ENCODE results near the gene TUBGCP2.
"Not testable (repeated sequence)": the region's sequence is repeated elsewhere in the genome, so short reads cannot be mapped to it uniquely, and the experiment has no call there.

The TUBGCP2 gene

DNA sequence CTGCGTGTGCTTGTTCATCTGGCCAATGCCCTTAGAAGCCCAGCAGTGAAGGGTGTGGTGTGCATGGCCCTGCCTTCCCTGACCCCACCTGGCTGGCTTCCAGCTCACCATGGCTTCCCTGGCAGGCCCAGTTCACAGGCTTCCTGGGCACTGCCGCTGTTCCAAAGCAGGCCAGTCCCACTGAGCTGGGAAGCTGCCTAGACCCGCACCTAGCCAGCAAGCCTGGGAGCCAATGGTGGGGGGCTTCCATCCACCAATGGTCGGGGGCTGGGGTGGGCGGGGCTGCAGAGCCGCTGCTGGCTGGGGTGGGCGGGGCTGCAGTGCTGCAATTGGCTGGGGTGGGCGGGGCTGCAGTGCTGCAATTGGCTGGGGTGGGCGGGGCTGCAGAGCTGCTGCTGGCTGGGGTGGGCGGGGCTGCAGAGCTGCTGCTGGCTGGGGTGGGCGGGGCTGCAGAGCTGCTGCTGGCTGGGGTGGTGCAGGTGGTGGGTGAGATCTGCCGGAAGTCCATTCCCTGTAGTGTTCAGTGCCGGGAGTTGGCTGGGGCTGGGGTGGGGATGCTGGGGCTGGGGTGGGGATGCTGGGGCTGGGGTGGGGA, 15.6 kb upstream of the TUBGCP2 start (continued):
- TF ChIP-seq, protein P1, sequence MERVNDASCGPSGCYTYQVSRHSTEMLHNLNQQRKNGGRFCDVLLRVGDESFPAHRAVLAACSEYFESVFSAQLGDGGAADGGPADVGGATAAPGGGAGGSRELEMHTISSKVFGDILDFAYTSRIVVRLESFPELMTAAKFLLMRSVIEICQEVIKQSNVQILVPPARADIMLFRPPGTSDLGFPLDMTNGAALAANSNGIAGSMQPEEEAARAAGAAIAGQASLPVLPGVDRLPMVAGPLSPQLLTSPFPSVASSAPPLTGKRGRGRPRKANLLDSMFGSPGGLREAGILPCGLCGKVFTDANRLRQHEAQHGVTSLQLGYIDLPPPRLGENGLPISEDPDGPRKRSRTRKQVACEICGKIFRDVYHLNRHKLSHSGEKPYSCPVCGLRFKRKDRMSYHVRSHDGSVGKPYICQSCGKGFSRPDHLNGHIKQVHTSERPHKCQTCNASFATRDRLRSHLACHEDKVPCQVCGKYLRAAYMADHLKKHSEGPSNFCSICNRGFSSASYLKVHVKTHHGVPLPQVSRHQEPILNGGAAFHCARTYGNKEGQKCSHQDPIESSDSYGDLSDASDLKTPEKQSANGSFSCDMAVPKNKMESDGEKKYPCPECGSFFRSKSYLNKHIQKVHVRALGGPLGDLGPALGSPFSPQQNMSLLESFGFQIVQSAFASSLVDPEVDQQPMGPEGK (tag by site-specific recombination; IDR thresholded peaks at IDR 0.05), result peak; percentile 67
- peak; percentile 55; the same call in 1 of the 2 replicates for TF ChIP-seq ZIC2 (tag by site-specific recombination; IDR thresholded peaks at IDR 0.05)

DNA sequence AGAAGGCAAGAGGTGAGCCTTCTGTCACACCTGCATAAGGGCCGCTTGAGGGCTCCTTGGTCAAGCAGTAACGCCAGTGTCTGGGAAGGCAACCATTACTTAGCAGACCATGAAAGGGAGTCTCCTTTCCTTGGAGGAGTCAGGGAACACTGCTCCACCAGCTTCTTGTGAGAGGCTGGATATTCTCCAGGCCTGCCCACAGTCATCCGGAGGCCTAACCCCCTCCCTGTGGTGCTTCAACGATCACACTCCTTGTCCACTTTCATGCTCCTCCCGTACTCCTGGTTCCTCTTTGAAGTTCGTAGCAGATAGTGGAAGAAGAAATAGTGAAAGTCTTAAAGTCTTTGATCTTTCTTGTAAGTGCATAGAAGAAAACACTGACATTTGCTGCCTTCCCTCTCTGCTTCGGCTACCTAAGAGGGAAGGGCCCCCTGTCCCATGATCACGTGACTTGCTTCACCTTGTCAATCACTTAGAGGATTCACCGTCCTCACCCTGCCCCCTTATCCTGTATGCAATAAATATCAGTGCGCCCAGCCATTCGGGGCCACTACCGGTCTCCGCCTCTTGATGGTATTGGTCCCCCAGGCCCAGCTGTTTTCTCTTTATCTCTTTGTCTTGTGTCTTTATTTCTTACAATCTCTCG, 13.5 kb upstream of the TUBGCP2 start:
- H3K9me3 ChIP-seq (ENCODE audit: control insufficient read depth, insufficient read depth, low read depth, low read length); H3K4me1 ChIP-seq (ENCODE audit: control insufficient read depth, insufficient read depth, low read length); H3K27ac ChIP-seq (ENCODE audit: extremely low read depth, low read depth, low read length); H3K4me3 ChIP-seq (ENCODE audit: low read depth, low read length); POLR2A ChIA-PET; H3K36me3 ChIP-seq (ENCODE audit: control insufficient read depth in 2 of 2, insufficient read depth in 1 of 2, low read length in 2 of 2): not testable (repeated sequence)
- CTCF ChIA-PET, result interaction anchor here (1.6 kb wide), 1 partner anchor 14 kb away, joined by 3 read pairs; no protein-coding TSS in a partner anchor

DNA sequence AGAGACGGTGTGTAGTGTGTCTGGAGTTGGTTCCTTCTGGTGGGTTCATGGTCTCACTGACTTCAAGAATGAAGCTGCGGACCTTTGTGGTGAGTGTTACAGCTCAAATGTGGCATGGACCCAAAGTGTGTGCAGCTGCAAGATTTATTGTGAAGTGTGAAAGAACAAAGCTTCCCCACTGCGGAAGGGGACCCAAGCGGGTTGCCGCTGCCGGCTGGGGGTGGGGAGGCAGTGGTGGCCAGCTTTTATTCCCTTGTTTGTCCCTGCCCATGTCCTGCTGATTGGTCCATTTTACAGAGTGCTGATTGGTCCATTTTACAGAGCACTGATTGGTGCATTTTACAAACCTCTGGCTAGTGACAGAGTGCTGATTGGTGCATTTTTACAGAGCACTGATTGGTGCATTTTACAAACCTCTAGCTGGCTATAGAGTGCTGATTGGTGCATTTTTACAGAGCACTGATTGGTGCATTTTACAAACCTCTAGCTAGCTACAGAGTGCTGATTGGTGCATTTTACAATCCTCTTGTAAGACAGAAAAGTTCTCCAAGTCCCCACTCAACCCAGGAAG, 12.3 kb upstream of the TUBGCP2 start:
- H3K36me3 ChIP-seq (ENCODE audit: control insufficient read depth in 2 of 2, insufficient read depth in 1 of 2, low read length in 2 of 2); H3K9me3 ChIP-seq (ENCODE audit: control insufficient read depth, insufficient read depth, low read depth, low read length); H3K27ac ChIP-seq (ENCODE audit: extremely low read depth, low read depth, low read length); POLR2A ChIA-PET; H3K4me3 ChIP-seq (ENCODE audit: low read depth, low read length); H3K4me1 ChIP-seq (ENCODE audit: control insufficient read depth, insufficient read depth, low read length): not testable (repeated sequence)
- CTCF ChIA-PET, result interaction anchor here (1.6 to 1.8 kb wide), 2 partner anchors 9 to 13 kb away, joined by 3 to 9 read pairs; no protein-coding TSS in a partner anchor
- TF ChIP-seq SP2 (tag by site-specific recombination; IDR thresholded peaks at IDR 0.05), result peak; percentile 49

DNA sequence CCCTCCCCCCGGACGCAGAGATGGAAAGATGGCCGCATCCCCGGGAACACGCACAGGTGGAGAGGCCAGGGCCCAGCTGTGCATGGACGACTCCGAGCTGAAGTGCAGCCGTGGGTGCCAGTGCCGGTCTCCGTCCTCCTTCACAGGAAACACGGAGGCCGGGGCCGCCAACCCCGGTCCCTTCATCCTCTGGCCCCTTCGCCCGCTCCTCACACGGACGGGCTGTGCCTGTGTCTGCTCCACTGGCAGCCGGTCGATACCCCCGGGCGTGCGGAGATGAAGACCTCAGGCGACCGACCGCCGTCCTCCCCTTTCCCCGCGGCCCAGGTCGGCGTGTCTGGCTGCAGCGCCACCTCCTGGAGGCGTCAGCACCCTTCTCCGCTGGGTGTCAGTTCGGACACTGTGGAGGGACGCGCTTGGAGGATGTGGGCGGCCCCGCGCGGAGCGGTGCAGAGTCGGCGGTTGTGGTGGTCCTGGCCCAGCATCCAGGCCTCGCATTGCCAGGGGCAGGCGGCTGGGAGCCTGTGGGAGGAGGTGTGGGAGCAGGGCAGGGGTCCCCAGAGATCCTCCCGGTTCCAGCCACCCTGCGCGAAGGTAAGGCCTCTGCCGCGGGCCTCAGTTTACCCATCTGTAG, 9.9 kb upstream of the TUBGCP2 start:
- POLR2A ChIA-PET, result no interaction called here
- CTCF ChIA-PET, result interaction anchor here (1.1 to 1.6 kb wide), 3 partner anchors 9 to 175 kb away, joined by 3 to 7 read pairs (median 7); no protein-coding TSS in a partner anchor
- TF ChIP-seq ZNF501 (tag by site-specific recombination; IDR thresholded peaks at IDR 0.05) (peak; percentile 84), ZNF391 (tag by site-specific recombination; IDR thresholded peaks at IDR 0.05; ENCODE audit: borderline replicate concordance, low read depth) (peak; percentile 44; the same call in 1 of the 2 replicates), ZNF366 (tag by site-specific recombination; conservative IDR thresholded peaks at IDR 0.05) (peak; percentile 64), ZSCAN30 (tag by site-specific recombination; IDR thresholded peaks at IDR 0.05) (no peak; the same call in 1 of the 2 replicates), KLF10 (tag by site-specific recombination; IDR thresholded peaks at IDR 0.05) (peak; percentile 72; the same call in 1 of the 2 replicates), ZEB2 (tag by site-specific recombination; IDR thresholded peaks at IDR 0.05) (peak; percentile 95), ZNF561 (tag by site-specific recombination; IDR thresholded peaks at IDR 0.05; ENCODE audit: borderline replicate concordance) (peak; percentile 92), ZNF341 (tag by site-specific recombination; IDR thresholded peaks at IDR 0.05; ENCODE audit: low read depth) (peak; percentile 71), GLIS1 (tag by site-specific recombination; IDR thresholded peaks at IDR 0.05) (peak; percentile 76), ZNF600 (tag by site-specific recombination; IDR thresholded peaks at IDR 0.05) (peak; percentile 78), ZFHX2 (tag by site-specific recombination; conservative IDR thresholded peaks at IDR 0.05) (peak; percentile 82), YY2 (tag by site-specific recombination; IDR thresholded peaks at IDR 0.05) (peak; percentile 64; the same call in 1 of the 2 replicates), KLF8 (tag by site-specific recombination; IDR thresholded peaks at IDR 0.05) (peak; percentile 36; the same call in 1 of the 2 replicates), GLIS2 (tag by site-specific recombination; IDR thresholded peaks at IDR 0.05) (peak; percentile 89), ZNF658 (tag by site-specific recombination; IDR thresholded peaks at IDR 0.05) (no peak), ZNF112 (tag by site-specific recombination; IDR thresholded peaks at IDR 0.05) (no peak)
- TF ChIP-seq, protein P2, sequence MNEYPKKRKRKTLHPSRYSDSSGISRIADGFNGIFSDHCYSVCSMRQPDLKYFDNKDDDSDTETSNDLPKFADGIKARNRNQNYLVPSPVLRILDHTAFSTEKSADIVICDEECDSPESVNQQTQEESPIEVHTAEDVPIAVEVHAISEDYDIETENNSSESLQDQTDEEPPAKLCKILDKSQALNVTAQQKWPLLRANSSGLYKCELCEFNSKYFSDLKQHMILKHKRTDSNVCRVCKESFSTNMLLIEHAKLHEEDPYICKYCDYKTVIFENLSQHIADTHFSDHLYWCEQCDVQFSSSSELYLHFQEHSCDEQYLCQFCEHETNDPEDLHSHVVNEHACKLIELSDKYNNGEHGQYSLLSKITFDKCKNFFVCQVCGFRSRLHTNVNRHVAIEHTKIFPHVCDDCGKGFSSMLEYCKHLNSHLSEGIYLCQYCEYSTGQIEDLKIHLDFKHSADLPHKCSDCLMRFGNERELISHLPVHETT (tag by site-specific recombination; IDR thresholded peaks at IDR 0.05), result peak; percentile 76
- TF ChIP-seq, protein P3, sequence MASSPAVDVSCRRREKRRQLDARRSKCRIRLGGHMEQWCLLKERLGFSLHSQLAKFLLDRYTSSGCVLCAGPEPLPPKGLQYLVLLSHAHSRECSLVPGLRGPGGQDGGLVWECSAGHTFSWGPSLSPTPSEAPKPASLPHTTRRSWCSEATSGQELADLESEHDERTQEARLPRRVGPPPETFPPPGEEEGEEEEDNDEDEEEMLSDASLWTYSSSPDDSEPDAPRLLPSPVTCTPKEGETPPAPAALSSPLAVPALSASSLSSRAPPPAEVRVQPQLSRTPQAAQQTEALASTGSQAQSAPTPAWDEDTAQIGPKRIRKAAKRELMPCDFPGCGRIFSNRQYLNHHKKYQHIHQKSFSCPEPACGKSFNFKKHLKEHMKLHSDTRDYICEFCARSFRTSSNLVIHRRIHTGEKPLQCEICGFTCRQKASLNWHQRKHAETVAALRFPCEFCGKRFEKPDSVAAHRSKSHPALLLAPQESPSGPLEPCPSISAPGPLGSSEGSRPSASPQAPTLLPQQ (tag by site-specific recombination; IDR thresholded peaks at IDR 0.05), result peak; percentile 74

More for the DNA sequence above, 9.9 kb upstream of the TUBGCP2 start:
- Histone ChIP-seq H3K9me3 (ENCODE audit: control insufficient read depth, insufficient read depth, low read depth, low read length) (no peaks in the 10 kb centered on the region), H3K4me3 (ENCODE audit: low read depth, low read length) (peak overlapping the region; percentile 48), H3K4me1 (ENCODE audit: control insufficient read depth, insufficient read depth, low read length) (no peaks in the 10 kb centered on the region), H3K36me3 (ENCODE audit: control insufficient read depth in 2 of 2, insufficient read depth in 1 of 2, low read length in 2 of 2) (no peaks in the 10 kb centered on the region), H3K27ac (ENCODE audit: extremely low read depth, low read depth, low read length) (peak overlapping the region; percentile 74; the same call in 1 of the 2 replicates)

All from HEK293 (cell line).